Measurements from ENCODE around the gene PACSIN2. TPM values are rescaled to one million over a fixed set of nuclear protein-coding genes. Genes with fewer than 3 reads are reported as not detected.

Gene PACSIN2
- total and polyA plus RNA-seq, 8 donors = 24.9 to 154 (median 71.6) TPM

DNA sequence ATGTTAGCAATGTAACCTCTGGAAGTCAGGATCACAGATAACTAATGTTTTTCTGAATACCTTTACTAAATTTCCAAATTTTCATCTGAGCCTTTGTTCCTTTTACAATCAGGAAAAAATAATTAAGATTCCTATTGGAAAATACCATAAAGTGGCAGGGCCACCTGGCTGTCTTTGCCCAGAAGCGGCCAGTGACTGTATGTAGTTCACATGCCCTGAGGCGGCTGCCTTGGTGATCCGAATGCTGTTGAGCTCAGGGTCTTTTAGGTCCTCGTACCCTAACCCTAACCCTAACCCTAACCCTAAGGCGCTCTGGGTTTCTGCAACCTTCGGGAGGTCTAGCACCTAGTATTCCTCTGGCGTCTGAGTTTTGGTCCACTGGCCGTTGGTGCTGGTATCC, 149.4 kb downstream of the PACSIN2 start:
- no peak overlapping the region for H3K27ac ChIP-seq
- H3K4me1 ChIP-seq = peaks cover 9 to 41% (median 19%) of the 10 kb centered on the region in 4 donors
- H3K9me3 ChIP-seq = no peaks in the 10 kb centered on the region
- no peaks in the 10 kb centered on the region for H3K27me3 ChIP-seq
- TF ChIP-seq, protein P1, sequence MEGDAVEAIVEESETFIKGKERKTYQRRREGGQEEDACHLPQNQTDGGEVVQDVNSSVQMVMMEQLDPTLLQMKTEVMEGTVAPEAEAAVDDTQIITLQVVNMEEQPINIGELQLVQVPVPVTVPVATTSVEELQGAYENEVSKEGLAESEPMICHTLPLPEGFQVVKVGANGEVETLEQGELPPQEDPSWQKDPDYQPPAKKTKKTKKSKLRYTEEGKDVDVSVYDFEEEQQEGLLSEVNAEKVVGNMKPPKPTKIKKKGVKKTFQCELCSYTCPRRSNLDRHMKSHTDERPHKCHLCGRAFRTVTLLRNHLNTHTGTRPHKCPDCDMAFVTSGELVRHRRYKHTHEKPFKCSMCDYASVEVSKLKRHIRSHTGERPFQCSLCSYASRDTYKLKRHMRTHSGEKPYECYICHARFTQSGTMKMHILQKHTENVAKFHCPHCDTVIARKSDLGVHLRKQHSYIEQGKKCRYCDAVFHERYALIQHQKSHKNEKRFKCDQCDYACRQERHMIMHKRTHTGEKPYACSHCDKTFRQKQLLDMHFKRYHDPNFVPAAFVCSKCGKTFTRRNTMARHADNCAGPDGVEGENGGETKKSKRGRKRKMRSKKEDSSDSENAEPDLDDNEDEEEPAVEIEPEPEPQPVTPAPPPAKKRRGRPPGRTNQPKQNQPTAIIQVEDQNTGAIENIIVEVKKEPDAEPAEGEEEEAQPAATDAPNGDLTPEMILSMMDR (IDR thresholded peaks at IDR 0.05) = no peak
- no peak for TF ChIP-seq POLR2AphosphoS5 (IDR thresholded peaks at IDR 0.05)
- TF ChIP-seq POLR2A (IDR thresholded peaks at IDR 0.05) = no peak
- no peak for TF ChIP-seq EP300 (IDR thresholded peaks at IDR 0.05)
- no peak for DNase-seq
- 84 to 92% (median 91%) methylated on average over 8 of the region's 8 CpGs for WGBS, 5 donors
- peaks cover 6 to 18% (median 14%) of the 10 kb centered on the region in 4 donors for H3K36me3 ChIP-seq
- H3K4me3 ChIP-seq = no peak overlapping the region
- intact Hi-C loops (cut with DNase I; ENCODE audit: low total_unique reads) = no loop called here

DNA sequence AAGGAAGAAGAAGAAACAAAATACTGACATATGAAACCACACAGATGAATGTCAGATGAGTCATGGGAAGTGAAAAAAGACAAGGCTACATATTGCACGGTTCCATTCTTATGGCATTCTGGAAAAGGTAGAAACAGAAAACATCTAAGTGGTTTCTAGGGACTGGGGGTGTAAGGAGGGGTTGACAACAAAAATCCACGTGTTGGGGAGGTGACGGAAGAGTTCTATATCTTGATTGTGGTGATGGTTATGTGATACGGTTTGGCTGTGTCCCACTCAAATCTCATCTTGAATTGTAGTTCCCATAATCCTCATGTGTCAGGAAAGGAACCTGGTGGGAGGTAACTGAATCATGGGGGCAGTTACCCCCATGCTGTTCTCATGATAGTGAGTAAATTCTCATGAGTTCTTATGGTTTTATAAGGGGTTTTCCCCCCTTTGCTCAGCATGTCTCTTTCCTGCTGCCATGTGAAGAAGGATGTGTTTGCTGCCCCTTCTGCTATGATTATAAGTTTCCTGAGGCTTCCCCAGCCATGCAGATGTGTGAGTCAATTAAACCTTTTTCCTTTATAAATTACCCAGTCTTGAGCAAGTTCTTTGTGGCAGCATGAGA, 151.5 kb downstream of the PACSIN2 start:
- Histone ChIP-seq H3K27me3 (no peaks in the 10 kb centered on the region), H3K27ac (no peak overlapping the region), H3K36me3 (no peaks in the 10 kb centered on the region), H3K4me3 (no peak overlapping the region), H3K4me1 (peaks cover 4 to 29% (median 7%) of the 10 kb centered on the region in 4 donors), H3K9me3 (no peaks in the 10 kb centered on the region)
- no peak for TF ChIP-seq EP300 (IDR thresholded peaks at IDR 0.05)
- DNase-seq = no peak
- 66 to 73% (median 67%) methylated on average over 4 of the region's 4 CpGs for WGBS, 5 donors
- intact Hi-C loops (cut with DNase I; ENCODE audit: low total_unique reads) = no loop called here

DNA sequence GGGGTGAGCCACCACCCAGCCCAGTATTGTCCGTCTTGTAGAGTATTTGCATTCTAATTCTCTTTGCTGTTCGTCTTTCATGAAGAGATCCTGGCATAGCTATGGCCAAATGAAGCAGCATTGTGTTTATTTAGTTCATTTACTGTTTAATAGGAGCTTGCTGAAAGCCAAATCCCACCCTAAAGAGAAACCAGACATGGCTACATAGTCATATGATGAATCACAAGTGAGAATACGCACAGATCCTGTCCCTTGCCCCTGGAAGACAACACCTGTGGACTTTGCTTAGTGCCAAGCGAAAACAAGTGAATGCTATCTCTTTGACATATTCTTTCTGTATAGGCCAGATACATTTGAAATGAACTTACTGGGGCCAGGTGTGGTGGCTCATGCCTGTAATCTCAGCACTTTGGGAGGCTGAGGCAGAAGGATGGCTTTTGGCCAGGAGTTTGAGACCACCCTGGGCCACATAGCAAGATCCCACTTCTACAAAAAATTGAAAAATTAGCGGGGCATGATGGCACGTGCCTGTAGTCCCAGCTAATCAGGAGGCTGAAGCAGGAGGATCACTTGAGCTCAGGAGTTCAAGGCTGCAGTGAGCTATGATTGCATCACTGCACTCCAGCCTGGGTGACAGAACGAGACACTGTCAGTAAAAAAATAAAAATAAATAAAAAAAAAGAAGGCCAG, 152.8 kb downstream of the PACSIN2 start:
- WGBS, 5 donors = 81 to 87% (median 84%) methylated on average over 7 of the region's 7 CpGs

DNA sequence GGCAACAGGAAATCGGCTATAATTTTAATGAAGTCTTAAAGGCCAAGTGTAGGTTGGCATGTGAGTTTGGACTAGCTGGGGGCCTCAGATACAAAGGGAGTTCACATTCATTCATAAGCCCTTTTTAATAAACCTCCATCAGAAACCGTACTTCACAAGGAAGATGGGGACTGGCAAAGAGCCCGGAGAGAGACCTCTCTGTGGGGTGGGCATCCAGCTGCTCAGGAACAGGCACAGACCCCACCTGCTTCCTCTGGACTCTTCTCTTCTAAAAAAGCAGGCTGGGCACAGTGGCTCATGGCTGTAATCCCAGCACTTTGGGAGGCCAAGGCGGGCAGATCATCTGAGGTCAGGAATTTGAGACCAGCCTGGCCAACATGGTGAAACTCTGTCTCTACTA, 154.0 kb downstream of the PACSIN2 start:
- intact Hi-C loops (cut with DNase I; ENCODE audit: low total_unique reads) = no loop called here
- TF ChIP-seq, protein P1 (IDR thresholded peaks at IDR 0.05) = no peak
- TF ChIP-seq EP300 (IDR thresholded peaks at IDR 0.05) = no peak
- no peak for TF ChIP-seq POLR2AphosphoS5 (IDR thresholded peaks at IDR 0.05)
- no peak for TF ChIP-seq POLR2A (IDR thresholded peaks at IDR 0.05)
- no peaks in the 10 kb centered on the region for H3K9me3 ChIP-seq
- H3K4me3 ChIP-seq = no peak overlapping the region
- WGBS, 5 donors = 65 to 74% (median 70%) methylated on average over 4 of the region's 4 CpGs
- peaks cover 10 to 26% (median 12%) of the 10 kb centered on the region in 4 donors for H3K4me1 ChIP-seq
- H3K27ac ChIP-seq = no peak overlapping the region
- no peak for DNase-seq
- no peaks in the 10 kb centered on the region for H3K27me3 ChIP-seq
- no peaks in the 10 kb centered on the region for H3K36me3 ChIP-seq

More for the DNA sequence above, 152.8 kb downstream of the PACSIN2 start:
- TF ChIP-seq POLR2AphosphoS5 (IDR thresholded peaks at IDR 0.05) (no peak), EP300 (IDR thresholded peaks at IDR 0.05) (no peak), POLR2A (IDR thresholded peaks at IDR 0.05) (no peak)
- TF ChIP-seq, protein P1 (IDR thresholded peaks at IDR 0.05) = no peak
- Histone ChIP-seq H3K9me3 (no peaks in the 10 kb centered on the region), H3K36me3 (no peaks in the 10 kb centered on the region), H3K27me3 (no peaks in the 10 kb centered on the region), H3K4me1 (peaks cover 8 to 30% (median 10%) of the 10 kb centered on the region in 4 donors), H3K27ac (no peak overlapping the region), H3K4me3 (no peak overlapping the region)
- intact Hi-C loops (cut with DNase I; ENCODE audit: low total_unique reads) = no loop called here
- DNase-seq = no peak
